ENCODE measurements around the gene DAPK2.
"Not testable (repeated sequence)": the region's sequence is repeated elsewhere in the genome, so short reads cannot be mapped to it uniquely, and the experiment has no call there.

The DAPK2 gene

GRCh38 chr15:64046421-64047153 is at the start of gene DAPK2:
TSS of gene DAPK2 (minus strand) at chr15:64046485. CDS start at chr15:64040261, 6,224 bp downstream.
- peak; percentile 74 for DNase-seq (ENCODE audit: low spot score)

- no peak for DNase-seq (ENCODE audit: low spot score)
Measured at GRCh38 chr15:64095431-64095794, 49.1 kb upstream of the DAPK2 start.

GRCh38 chr15:64093627-64094417 is 47.5 kb upstream of the DAPK2 start, which contains the start of gene CIAO2A:
TSS of gene CIAO2A (minus strand) at chr15:64093838. CDS start at chr15:64093768, 70 bp downstream.
- peak; percentile 99 for DNase-seq (ENCODE audit: low spot score)

- DNase-seq (ENCODE audit: low spot score) = no peak
Measured at GRCh38 chr15:64092864-64093626, 46.8 kb upstream of the DAPK2 start.

GRCh38 chr15:64092075-64092820 is 46.0 kb upstream of the DAPK2 start:
- no peak for DNase-seq (ENCODE audit: low spot score)

- peak; percentile 72 for DNase-seq (ENCODE audit: low spot score)
Measured at GRCh38 chr15:64090527-64090926, 44.2 kb upstream of the DAPK2 start.

- DNase-seq (ENCODE audit: low spot score) = peak; percentile 82
Measured at GRCh38 chr15:64089543-64090280, 43.4 kb upstream of the DAPK2 start.

- no peak for DNase-seq (ENCODE audit: low spot score)
Measured at GRCh38 chr15:64082757-64083156, 36.5 kb upstream of the DAPK2 start.

- DNase-seq (ENCODE audit: low spot score) = not testable (repeated sequence)
Measured at GRCh38 chr15:64073496-64073895, 27.2 kb upstream of the DAPK2 start.

GRCh38 chr15:64072812-64073211 is 26.5 kb upstream of the DAPK2 start:
- no peak for DNase-seq (ENCODE audit: low spot score)

- no peak for DNase-seq (ENCODE audit: low spot score)
Measured at GRCh38 chr15:64071931-64072765, 25.9 kb upstream of the DAPK2 start.

GRCh38 chr15:64070965-64071851 is 24.9 kb upstream of the DAPK2 start:
- DNase-seq (ENCODE audit: low spot score) = peak; percentile 76

- no peak for DNase-seq (ENCODE audit: low spot score)
Measured at GRCh38 chr15:64070106-64070505, 23.8 kb upstream of the DAPK2 start.

- no peak for DNase-seq (ENCODE audit: low spot score)
Measured at GRCh38 chr15:64068133-64068532, 21.8 kb upstream of the DAPK2 start.

GRCh38 chr15:64067564-64068030 is 21.3 kb upstream of the DAPK2 start:
- peak; percentile 79 for DNase-seq (ENCODE audit: low spot score)

GRCh38 chr15:64066451-64066850 is 20.2 kb upstream of the DAPK2 start:
- no peak for DNase-seq (ENCODE audit: low spot score)

- DNase-seq (ENCODE audit: low spot score) = no peak
Measured at GRCh38 chr15:64060716-64061115, 14.4 kb upstream of the DAPK2 start.

GRCh38 chr15:64059104-64059503 is 12.8 kb upstream of the DAPK2 start:
- not testable (repeated sequence) for DNase-seq (ENCODE audit: low spot score)

- no peak for DNase-seq (ENCODE audit: low spot score)
Measured at GRCh38 chr15:64058279-64058678, 12.0 kb upstream of the DAPK2 start.
